Measurements from ENCODE around the gene MED12.
A peak's percentile ranks its signal among the peaks of the same experiment; 100 is the strongest.

- TF ChIP-seq CTCF (IDR thresholded peaks at IDR 0.05 in 2 of 3, conservative IDR thresholded peaks at IDR 0.05 in 1 of 3; ENCODE audit: control insufficient read depth in 2 of 3, extremely low read depth in 1 of 3, insufficient read depth in 1 of 3, low read depth in 3 of 3, low read length in 3 of 3) (peak; percentile 53 to 81 (median 65); a peak in 5 of 6 replicates), POLR2A (IDR thresholded peaks at IDR 0.05; ENCODE audit: low read depth, low read length) (no peak), IRF3 (IDR thresholded peaks at IDR 0.05) (no peak), POLR2AphosphoS5 (IDR thresholded peaks at IDR 0.05; ENCODE audit: low read length) (no peak), SP1 (IDR thresholded peaks at IDR 0.05; ENCODE audit: low read depth, low read length) (no peak), EZH2 (IDR thresholded peaks at IDR 0.05; ENCODE audit: borderline replicate concordance, control insufficient read depth, low read depth, low read length) (no peak), ATF3 (IDR thresholded peaks at IDR 0.05; ENCODE audit: borderline replicate concordance, extremely low read depth, low read depth, low read length) (no peak), SIN3A (IDR thresholded peaks at IDR 0.05; ENCODE audit: low read depth, low read length) (no peak), CHD2 (IDR thresholded peaks at IDR 0.05; ENCODE audit: borderline replicate concordance, low read depth, low read length) (no peak), TAF1 (IDR thresholded peaks at IDR 0.05; ENCODE audit: borderline replicate concordance, low read depth, low read length) (no peak), FOXM1 (IDR thresholded peaks at IDR 0.05; ENCODE audit: low read depth, low read length) (no peak)
Measured at GRCh38 chrX:71098302-71098701, 20.1 kb upstream of the MED12 start.
